GM18517 (cell line): Measurements from ENCODE around the gene ABHD10.
"Not testable (repeated sequence)": the region's sequence is repeated elsewhere in the genome, so short reads cannot be mapped to it uniquely, and the experiment has no call there.

Experiments
- ATAC-seq: cut with Tn5 transposase; IDR thresholded peaks from one replicate; pipeline ENCODE4 v1.9.1; 2021; ENCODE audit warnings: mild to moderate bottlenecking, moderate library complexity; ENCODE audit not compliant: unreplicated experiment

The ABHD10 gene

DNA sequence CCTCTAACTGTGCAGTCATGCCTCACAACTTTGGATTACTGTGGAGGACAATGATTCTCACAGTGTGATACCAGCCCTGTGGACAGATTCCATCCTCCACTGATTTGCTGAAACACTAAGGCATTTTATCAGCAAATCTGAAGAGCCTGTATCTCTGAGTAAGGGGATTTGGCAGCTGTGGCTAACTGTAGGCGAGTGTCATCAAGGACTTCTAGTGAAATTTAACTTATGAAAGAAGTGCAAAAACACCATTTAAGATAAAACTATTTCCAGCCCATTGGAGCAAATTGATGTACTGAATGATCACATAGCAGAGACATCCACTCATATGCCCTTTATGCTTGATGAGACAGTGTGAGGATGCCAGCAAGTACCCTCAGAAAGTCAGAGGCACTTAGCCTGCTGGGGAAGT is 41.9 kb downstream of the ABHD10 start:
- ATAC-seq: no peak

DNA sequence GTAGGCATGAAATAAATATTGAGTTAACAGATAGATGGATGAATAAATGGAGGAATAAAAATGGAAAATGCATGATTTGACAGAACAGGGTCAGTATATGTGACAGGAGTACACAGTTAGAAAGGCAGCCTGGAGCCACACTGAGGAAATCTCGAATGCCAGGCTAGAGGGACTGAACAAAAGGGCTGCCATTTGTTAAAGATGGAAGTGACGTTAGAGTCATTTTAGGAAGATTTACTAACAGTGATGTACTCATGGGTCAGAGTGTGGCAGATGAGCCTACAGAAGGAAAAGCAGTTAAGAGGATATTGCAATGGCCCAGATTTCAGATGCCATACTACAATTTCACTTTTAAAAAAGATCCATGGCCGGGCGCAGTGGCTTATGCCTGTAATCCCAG is 48.3 kb downstream of the ABHD10 start:
- no peak for ATAC-seq

DNA sequence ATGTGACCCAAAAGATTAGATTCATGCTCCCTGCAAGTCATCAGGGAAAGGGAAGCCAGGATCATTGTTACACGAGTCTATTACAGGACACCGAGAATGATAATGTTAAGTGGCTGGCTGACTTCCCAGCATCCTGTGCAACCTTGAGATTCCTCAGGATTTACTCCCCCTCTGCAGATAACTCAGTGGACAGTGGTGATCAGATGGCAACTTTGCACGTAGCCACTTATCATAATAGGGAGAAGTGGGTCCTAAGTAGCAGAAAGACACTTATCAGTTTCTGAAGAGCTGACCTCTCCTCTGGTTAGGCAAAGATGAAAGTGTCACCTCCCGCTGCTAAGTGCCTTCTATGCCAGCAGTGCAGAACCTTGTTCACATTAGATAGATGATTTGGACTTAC is 49.0 kb downstream of the ABHD10 start:
- no peak for ATAC-seq

DNA sequence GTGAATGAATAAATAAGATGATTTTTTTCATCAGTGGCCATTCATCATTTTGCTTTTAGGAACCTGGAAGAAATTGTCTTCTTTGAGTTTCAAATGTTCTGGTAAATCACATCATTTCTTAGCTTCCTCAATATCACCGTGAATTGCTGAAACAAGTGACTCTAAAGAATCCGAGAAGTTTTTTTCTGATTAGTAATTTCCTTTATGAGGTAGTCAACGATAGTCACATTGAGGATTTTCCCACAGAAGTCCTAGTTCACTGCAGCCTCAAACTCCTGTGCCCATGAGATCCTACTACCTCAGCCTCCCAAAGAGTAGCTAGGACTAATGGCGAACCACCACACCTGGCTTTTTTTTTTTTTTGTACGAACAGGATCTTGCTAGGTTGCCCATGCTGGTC is 52.1 kb downstream of the ABHD10 start:
- no peak for ATAC-seq

DNA sequence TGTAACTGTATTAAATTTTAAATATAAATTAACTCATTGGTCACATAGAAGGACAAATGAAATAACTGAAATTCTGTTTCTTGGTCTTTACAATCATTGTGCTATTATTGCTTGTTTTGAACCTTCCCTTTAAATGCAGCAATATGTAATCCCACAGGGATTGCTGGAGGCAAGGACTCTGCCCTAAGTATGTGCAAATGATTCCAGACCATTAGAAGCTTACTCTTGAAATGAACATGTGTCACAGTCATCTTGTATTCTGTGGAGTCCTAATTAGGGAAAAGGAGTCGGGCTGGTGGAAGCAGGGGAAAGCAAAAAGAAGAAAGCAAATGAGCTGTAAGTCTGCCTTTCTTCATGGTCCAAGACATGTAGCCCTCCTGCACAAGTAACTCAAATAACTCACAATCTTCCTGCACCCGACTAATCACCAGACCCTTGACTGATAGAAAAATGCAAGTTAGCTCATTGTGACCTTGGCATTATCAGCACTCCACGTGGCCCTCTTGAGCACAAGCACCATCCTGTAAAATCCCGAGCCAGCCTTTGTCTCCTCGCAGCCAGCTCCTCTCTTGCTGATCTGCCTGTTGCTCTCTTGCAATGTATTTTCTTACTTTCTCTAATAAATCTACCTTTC is 53.4 kb downstream of the ABHD10 start:
- no peak for ATAC-seq

DNA sequence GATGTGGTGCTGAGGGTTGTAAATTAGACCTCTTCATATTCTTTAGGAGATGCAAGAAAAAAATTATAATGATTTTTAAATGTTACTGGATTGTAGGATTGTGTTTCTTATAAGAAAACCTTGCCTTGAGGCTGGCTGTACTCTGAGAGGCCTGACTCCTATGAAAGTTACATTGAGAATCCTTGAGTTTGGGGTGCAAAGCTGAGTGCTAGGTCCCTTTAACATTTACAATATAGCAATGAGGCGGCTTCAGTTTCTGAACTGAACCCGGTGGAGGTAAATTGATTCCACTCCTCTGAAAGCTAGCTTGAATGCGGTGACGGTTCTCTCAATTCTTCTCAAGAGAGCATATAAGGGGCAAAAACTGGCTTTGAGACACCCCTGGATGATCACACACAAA is 55.6 kb downstream of the ABHD10 start, which contains the start of gene TMPRSS7:
TMPRSS7 (plus strand) TSS at position 301 of the 400 bp plus-strand sequence. CDS start 110 bp downstream, outside the sequence.
- ATAC-seq: no peak

GRCh38 chr3:112035241-112035640 is 56.4 kb downstream of the ABHD10 start:
- ATAC-seq: no peak

GRCh38 chr3:112037194-112037593 is 58.4 kb downstream of the ABHD10 start:
- ATAC-seq: not testable (repeated sequence)

DNA sequence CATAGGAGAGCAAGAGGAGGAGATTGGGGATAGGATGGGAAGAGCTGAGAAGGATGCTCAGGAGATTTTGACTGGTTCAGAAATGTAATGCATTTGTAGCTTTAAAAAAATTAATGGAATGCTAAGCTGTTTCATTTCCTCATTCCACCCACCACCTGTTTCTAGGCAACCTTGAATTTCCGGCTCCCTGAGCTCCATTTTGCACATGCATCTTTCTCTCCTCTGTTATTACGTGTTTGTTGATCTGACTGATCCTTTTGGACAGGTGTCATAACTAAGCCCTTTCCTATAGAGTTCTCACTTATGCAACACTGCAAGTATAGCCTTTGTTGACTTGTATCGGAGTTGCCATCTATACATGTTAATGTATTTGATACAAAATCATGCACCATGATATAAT is 60.0 kb downstream of the ABHD10 start:
- no peak for ATAC-seq

GRCh38 chr3:112041321-112041720 is 62.5 kb downstream of the ABHD10 start:
- ATAC-seq: no peak

GRCh38 chr3:112042842-112043280 is 64.0 kb downstream of the ABHD10 start:
- ATAC-seq: no peak
